Activated naive CD8-positive, alpha-beta T cell treated with anti-CD3 and anti-CD28 coated beads, Interleukin-2, amount 10 ng/mL, durations not matched to agents 7 days and 5 days (primary cell): Measurements from ENCODE around the gene NUDT16. TPM values are rescaled to one million over a fixed set of nuclear protein-coding genes. Genes with fewer than 3 reads are reported as not detected.

ENCODE experiments used
- ATAC-seq: fragments of 150-1000 bp; cut with Tn5 transposase; one replicate; pipeline ENCODE4 v1.10.0; 2021; ENCODE audit warnings: low read depth, moderate library complexity
- POLR2A ChIA-PET: fragments of 350-600 bp; sonication (Branson Sonifier 250); formaldehyde crosslinking; loops from one replicate; lab custom pipeline; 2021; ENCODE audit warnings: antibody characterized with exemption; lab: Charles Lee
- DNase-seq: peaks from one replicate; pipeline ENCODE4 v3.0.0; 2021
- H3K27ac Mint-ChIP-seq: one replicate; pipeline ENCODE4 v1.8.0; 2022; ENCODE audit warnings: mild to moderate bottlenecking, mixed read lengths
- H3K27me3 Mint-ChIP-seq: one replicate; pipeline ENCODE4 v1.8.0; 2022; ENCODE audit warnings: mild to moderate bottlenecking, moderate library complexity, mixed read lengths
- H3K36me3 Mint-ChIP-seq: one replicate; pipeline ENCODE4 v1.8.0; 2021; ENCODE audit warnings: mild to moderate bottlenecking, mixed read lengths
- H3K4me1 Mint-ChIP-seq: one replicate; pipeline ENCODE4 v1.8.0; 2021; ENCODE audit warnings: mixed read lengths
- H3K4me3 Mint-ChIP-seq: one replicate; pipeline ENCODE4 v1.8.0; 2022; ENCODE audit warnings: mild to moderate bottlenecking, moderate library complexity, mixed read lengths
- H3K9me3 Mint-ChIP-seq: one replicate; pipeline ENCODE4 v1.8.0; 2021; ENCODE audit warnings: mixed read lengths
- total RNA-seq, 2 experiments: library from RNA; stranded (reverse); gene quantifications; one replicate each; pipeline ENCODE4 v1.2.3, GENCODE V29; 2021

NUDT16 gene
- total RNA-seq, 2 experiments from 2014 or later: 11.6 to 12.4 TPM

DNA sequence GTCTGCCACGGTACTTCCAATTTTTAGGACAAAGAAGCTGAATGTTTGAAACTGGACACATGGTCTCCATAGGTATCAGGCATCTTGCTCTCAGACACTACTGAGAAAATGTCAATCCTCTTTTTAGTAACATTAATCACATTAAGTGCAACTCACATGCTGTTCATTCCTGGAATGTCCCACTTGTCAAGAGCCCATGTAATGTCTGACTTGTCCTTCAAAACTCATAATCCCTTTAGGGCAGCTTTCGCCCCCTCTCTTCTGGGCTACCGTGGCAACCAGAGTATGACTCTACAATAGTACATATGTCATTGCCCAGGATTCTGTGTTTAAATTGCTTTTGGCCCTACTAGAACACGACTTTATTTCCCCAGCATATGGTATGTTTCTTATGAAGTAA lies 12.3 kb downstream of the NUDT16 start:
- Mint-ChIP-seq H3K27me3 (peaks cover 2% of the 10 kb centered on the region), H3K36me3 (no peaks in the 10 kb centered on the region), H3K4me1 (no peaks in the 10 kb centered on the region), H3K9me3 (no peaks in the 10 kb centered on the region), H3K4me3 (no peak overlapping the region), H3K27ac (no peak overlapping the region)
- no peak for ATAC-seq
- DNase-seq: no peak
- POLR2A ChIA-PET: no interaction called here

- ATAC-seq (no peak), DNase-seq (no peak)
- Mint-ChIP-seq H3K36me3 (no peaks in the 10 kb centered on the region), H3K27me3 (peaks cover 2% of the 10 kb centered on the region), H3K4me3 (no peak overlapping the region), H3K9me3 (no peaks in the 10 kb centered on the region), H3K4me1 (no peaks in the 10 kb centered on the region), H3K27ac (no peak overlapping the region)
- POLR2A ChIA-PET: no interaction called here
These were observed 12.8 kb downstream of the NUDT16 start for GRCh38 chr3:131394400-131394799.

- POLR2A ChIA-PET: no interaction called here
- H3K27me3 Mint-ChIP-seq: peaks cover 2% of the 10 kb centered on the region
- H3K27ac Mint-ChIP-seq: no peak overlapping the region
- DNase-seq (no peak), ATAC-seq (no peak)
- H3K4me1 Mint-ChIP-seq: no peaks in the 10 kb centered on the region
- no peaks in the 10 kb centered on the region for H3K36me3 Mint-ChIP-seq
- no peak overlapping the region for H3K4me3 Mint-ChIP-seq
- H3K9me3 Mint-ChIP-seq: no peaks in the 10 kb centered on the region
These were observed 14.6 kb downstream of the NUDT16 start for GRCh38 chr3:131396170-131396569.

DNA sequence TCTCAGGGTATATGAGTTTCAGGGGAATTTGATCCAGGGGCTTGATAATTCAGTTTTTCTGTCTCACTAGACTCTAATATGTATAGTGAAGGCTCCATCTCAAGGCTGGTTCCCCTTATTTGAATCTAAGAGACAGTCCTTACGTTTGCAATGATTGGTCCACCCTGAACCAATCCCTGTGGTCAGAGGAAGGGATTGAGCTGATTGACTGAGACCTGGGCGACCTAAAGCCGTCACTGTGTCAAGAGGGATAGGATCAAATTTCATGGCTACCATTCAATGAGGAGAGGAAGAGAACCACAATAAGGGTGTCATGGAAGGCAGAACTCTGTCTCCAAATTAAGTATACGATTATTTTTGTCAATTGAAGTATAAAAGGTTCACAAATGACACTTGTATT lies 16.3 kb downstream of the NUDT16 start:
- H3K9me3 Mint-ChIP-seq: no peaks in the 10 kb centered on the region
- POLR2A ChIA-PET: no interaction called here
- no peak overlapping the region for H3K4me3 Mint-ChIP-seq
- H3K4me1 Mint-ChIP-seq: no peaks in the 10 kb centered on the region
- DNase-seq (no peak), ATAC-seq (no peak)
- H3K36me3 Mint-ChIP-seq: no peaks in the 10 kb centered on the region
- no peak overlapping the region for H3K27ac Mint-ChIP-seq
- H3K27me3 Mint-ChIP-seq: no peaks in the 10 kb centered on the region

- POLR2A ChIA-PET: no interaction called here
- H3K4me1 Mint-ChIP-seq: no peaks in the 10 kb centered on the region
- no peak overlapping the region for H3K27ac Mint-ChIP-seq
- no peak for DNase-seq
- H3K4me3 Mint-ChIP-seq: no peak overlapping the region
- H3K9me3 Mint-ChIP-seq: no peaks in the 10 kb centered on the region
- H3K27me3 Mint-ChIP-seq: peaks cover 3% of the 10 kb centered on the region
- ATAC-seq: no peak
- H3K36me3 Mint-ChIP-seq: no peaks in the 10 kb centered on the region
These were observed 20.4 kb downstream of the NUDT16 start for GRCh38 chr3:131401978-131402377.

DNA sequence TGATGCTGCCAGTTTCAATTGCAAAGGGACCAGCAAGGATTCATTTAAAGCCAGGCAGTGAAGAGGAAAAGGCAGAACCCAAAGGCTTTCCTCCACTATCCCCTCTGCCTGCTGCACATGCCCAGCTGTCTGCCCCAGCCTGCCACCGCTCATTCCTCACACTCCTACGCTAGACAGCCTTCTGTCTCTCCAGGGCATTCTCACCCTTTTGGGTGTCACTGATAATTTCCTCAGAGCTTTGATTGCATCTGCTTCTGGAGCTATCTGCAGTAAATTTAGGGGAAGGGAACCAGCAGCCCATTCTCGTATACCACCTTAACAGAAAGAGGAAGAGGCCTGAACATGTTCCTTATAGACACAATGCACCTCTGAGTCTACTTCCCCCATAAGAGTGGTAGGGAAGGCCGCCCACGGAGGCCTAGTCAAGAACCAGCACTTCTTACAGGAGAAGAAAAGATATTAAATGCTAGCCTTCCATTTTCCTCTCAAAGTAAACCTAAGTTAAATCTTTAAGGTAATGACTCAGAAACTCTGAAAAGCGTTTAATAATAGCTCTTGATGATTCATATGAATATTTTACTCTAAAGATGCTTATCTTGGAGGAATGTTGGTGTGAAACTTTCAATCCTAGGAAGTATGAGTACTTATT lies 20.9 kb downstream of the NUDT16 start:
- Mint-ChIP-seq H3K27ac (no peak overlapping the region), H3K4me3 (no peak overlapping the region), H3K9me3 (no peaks in the 10 kb centered on the region), H3K4me1 (no peaks in the 10 kb centered on the region), H3K36me3 (no peaks in the 10 kb centered on the region), H3K27me3 (peaks cover 3% of the 10 kb centered on the region)
- DNase-seq (no peak), ATAC-seq (no peak)
- POLR2A ChIA-PET: no interaction called here

DNA sequence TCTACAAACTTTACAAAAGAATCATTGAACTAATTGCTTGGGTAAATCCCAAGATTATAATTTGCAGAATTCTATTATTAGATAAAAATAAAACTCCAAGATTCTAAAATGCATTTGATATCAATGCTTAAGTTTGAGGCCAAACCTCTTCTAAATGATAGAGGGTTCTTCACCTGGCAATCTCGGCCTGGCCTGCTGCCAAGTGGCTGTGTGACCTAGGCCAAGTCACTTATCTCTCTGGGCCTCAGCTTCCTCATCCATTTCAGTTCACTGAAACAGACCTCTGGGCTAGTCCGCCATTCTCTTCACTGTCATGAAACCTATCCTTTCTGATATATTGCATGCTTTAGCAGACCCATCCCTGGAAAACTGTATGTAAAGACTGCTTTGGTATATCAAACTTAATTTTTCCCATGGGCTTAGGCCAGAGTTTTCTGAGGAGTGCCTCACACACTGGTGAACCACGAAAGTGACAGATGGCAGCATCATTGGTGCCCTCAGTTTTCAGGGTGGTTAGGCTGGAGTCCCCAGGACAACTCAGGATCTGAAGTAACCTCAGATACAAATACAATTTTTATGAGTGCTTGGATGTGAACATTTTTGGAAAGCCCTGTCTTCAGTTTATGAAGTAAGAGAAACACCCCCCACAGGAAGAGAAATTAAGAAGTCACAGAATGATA lies 21.8 kb downstream of the NUDT16 start:
- Mint-ChIP-seq H3K4me1 (no peaks in the 10 kb centered on the region), H3K36me3 (no peaks in the 10 kb centered on the region), H3K4me3 (no peak overlapping the region), H3K27me3 (peaks cover 3% of the 10 kb centered on the region), H3K9me3 (no peaks in the 10 kb centered on the region), H3K27ac (no peak overlapping the region)
- POLR2A ChIA-PET: interaction anchor here (0.6 kb wide), 1 partner anchor 656 kb away, joined by 3 read pairs; no protein-coding TSS in a partner anchor
- ATAC-seq (no peak), DNase-seq (no peak)

GRCh38 chr3:131405411-131405810 lies 23.8 kb downstream of the NUDT16 start:
- POLR2A ChIA-PET: no interaction called here
- DNase-seq (no peak), ATAC-seq (no peak)
- no peaks in the 10 kb centered on the region for H3K4me1 Mint-ChIP-seq
- H3K27ac Mint-ChIP-seq: no peak overlapping the region
- H3K9me3 Mint-ChIP-seq: no peaks in the 10 kb centered on the region
- peaks cover 3% of the 10 kb centered on the region for H3K27me3 Mint-ChIP-seq
- H3K4me3 Mint-ChIP-seq: no peak overlapping the region
- no peaks in the 10 kb centered on the region for H3K36me3 Mint-ChIP-seq

- Mint-ChIP-seq H3K27ac (no peak overlapping the region), H3K36me3 (no peaks in the 10 kb centered on the region), H3K4me3 (no peak overlapping the region), H3K27me3 (peaks cover 3% of the 10 kb centered on the region), H3K4me1 (no peaks in the 10 kb centered on the region), H3K9me3 (no peaks in the 10 kb centered on the region)
- POLR2A ChIA-PET: no interaction called here
- ATAC-seq (no peak), DNase-seq (no peak)
These were observed 24.7 kb downstream of the NUDT16 start for GRCh38 chr3:131406274-131406673.

DNA sequence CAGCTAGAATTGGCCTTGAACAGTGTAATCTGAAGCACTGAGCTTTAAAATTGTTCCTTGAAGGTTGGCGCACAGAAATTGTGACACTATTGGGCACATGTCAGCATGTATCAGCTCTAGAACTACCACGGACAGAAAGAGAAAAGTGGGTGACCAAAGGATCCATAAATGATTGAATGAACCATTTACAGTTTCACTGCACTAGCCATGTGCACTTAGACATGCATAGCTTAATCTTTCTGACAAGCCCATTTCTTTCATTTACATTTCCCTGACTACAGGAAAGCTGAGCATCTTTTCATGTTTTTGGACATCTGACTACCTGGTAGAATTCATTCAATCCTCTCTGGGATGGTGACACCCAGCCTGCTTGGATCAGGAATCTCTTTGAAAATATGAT lies 36.2 kb downstream of the NUDT16 start:
- peaks cover 4% of the 10 kb centered on the region for H3K4me1 Mint-ChIP-seq
- H3K36me3 Mint-ChIP-seq: no peaks in the 10 kb centered on the region
- H3K9me3 Mint-ChIP-seq: peaks cover 7% of the 10 kb centered on the region
- POLR2A ChIA-PET: no interaction called here
- no peak overlapping the region for H3K27ac Mint-ChIP-seq
- H3K4me3 Mint-ChIP-seq: no peak overlapping the region
- H3K27me3 Mint-ChIP-seq: peaks cover 10% of the 10 kb centered on the region
- ATAC-seq (no peak), DNase-seq (no peak)

DNA sequence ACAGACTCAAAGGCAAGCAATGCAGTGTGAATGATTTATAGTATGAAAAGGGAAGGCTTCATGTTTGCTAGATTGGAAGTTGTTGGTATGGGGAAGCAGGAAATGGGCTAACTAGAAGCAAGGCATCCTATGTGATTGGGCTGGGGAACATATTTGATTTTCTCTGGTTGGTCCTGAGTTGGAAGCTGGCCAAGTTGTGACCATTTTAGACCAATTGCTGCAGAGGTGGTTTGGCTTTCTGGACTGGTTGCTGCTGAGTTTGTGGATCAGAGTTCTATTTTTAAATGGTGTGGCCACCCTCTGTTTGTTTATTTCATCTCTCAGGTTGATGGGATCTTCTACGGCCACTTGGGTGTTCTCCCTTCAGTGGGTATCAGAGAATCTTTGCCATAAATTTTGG lies 39.7 kb downstream of the NUDT16 start:
- Mint-ChIP-seq H3K4me1 (peaks cover 4% of the 10 kb centered on the region), H3K36me3 (no peaks in the 10 kb centered on the region), H3K27ac (no peak overlapping the region), H3K27me3 (peaks cover 3% of the 10 kb centered on the region), H3K4me3 (no peak overlapping the region), H3K9me3 (peaks cover 2% of the 10 kb centered on the region)
- ATAC-seq: no peak
- POLR2A ChIA-PET: no interaction called here
- no peak for DNase-seq

- peaks cover 2% of the 10 kb centered on the region for H3K27me3 Mint-ChIP-seq
- peaks cover 2% of the 10 kb centered on the region for H3K9me3 Mint-ChIP-seq
- H3K27ac Mint-ChIP-seq: no peak overlapping the region
- H3K4me1 Mint-ChIP-seq: peaks cover 4% of the 10 kb centered on the region
- ATAC-seq (no peak), DNase-seq (no peak)
- POLR2A ChIA-PET: no interaction called here
- H3K4me3 Mint-ChIP-seq: no peak overlapping the region
- H3K36me3 Mint-ChIP-seq: no peaks in the 10 kb centered on the region
These were observed 40.5 kb downstream of the NUDT16 start for GRCh38 chr3:131421957-131422498.

DNA sequence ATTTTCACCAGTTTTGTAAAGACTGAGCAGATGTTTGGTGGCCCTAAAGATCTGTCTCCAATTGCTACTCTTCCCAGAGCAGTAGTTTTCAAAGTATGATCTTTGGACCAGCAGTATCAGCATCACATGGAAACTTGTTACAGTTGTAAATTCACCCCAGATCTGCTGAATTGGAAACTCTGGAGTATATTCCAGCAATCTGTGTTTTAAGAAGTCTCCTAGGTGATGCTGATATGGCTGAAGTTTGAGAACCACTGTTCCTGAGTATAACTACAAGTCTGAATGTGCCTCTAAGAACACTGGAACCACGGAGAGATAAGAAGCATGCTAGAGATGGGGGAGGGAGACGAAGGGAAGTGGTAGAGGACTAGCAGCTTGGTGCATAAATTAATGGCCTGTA lies 45.7 kb downstream of the NUDT16 start:
- POLR2A ChIA-PET: no interaction called here
- H3K36me3 Mint-ChIP-seq: no peaks in the 10 kb centered on the region
- DNase-seq (no peak), ATAC-seq (no peak)
- H3K4me3 Mint-ChIP-seq: no peak overlapping the region
- H3K4me1 Mint-ChIP-seq: no peaks in the 10 kb centered on the region
- no peak overlapping the region for H3K27ac Mint-ChIP-seq
- no peaks in the 10 kb centered on the region for H3K9me3 Mint-ChIP-seq
- H3K27me3 Mint-ChIP-seq: peaks cover 2% of the 10 kb centered on the region

- no peaks in the 10 kb centered on the region for H3K9me3 Mint-ChIP-seq
- DNase-seq (no peak), ATAC-seq (no peak)
- POLR2A ChIA-PET: no interaction called here
- H3K27me3 Mint-ChIP-seq: peaks cover 11% of the 10 kb centered on the region
- no peaks in the 10 kb centered on the region for H3K36me3 Mint-ChIP-seq
- H3K4me1 Mint-ChIP-seq: no peaks in the 10 kb centered on the region
- no peak overlapping the region for H3K27ac Mint-ChIP-seq
- H3K4me3 Mint-ChIP-seq: no peak overlapping the region
These were observed 50.2 kb downstream of the NUDT16 start for GRCh38 chr3:131431754-131432153.
